Choroid plexus epithelial cell (primary cell): ENCODE measurements around the gene MRPL54.

Experiments
- DNase-seq: peaks from one replicate; pipeline ENCODE4 v3.0.0-alpha.2; 2010; ENCODE audit warnings: low read depth
- H3K4me3 ChIP-seq: 2 replicates; pipeline ENCODE4 v1.5.1; 2011; ENCODE audit warnings: low read depth, mild to moderate bottlenecking, control low read depth, low read length, moderate library complexity
- CTCF ChIP-seq: conservative IDR thresholded peaks from 2 replicates; pipeline ENCODE4 v1.5.1; 2011; ENCODE audit warnings: low read depth, mild to moderate bottlenecking, control low read depth, inconsistent platforms, low read length, moderate library complexity

The MRPL54 gene

GRCh38 chr19:3796358-3796757 lies 33.9 kb downstream of the MRPL54 start:
- H3K4me3 ChIP-seq, result no peak overlapping the region

GRCh38 chr19:3798137-3798536 lies 35.7 kb downstream of the MRPL54 start:
- DNase-seq, result no peak
- TF ChIP-seq CTCF, result no peak
- no peak overlapping the region for H3K4me3 ChIP-seq

More at GRCh38 chr19:3796358-3796757, 33.9 kb downstream of the MRPL54 start:
- DNase-seq, result no peak
- no peak for TF ChIP-seq CTCF

GRCh38 chr19:3800996-3801395 lies 38.5 kb downstream of the MRPL54 start:
- no peak for TF ChIP-seq CTCF
- no peak overlapping the region for H3K4me3 ChIP-seq
- no peak for DNase-seq

- peak; percentile 34 for TF ChIP-seq CTCF
- no peak for DNase-seq
- H3K4me3 ChIP-seq, result no peak overlapping the region
Observed at GRCh38 chr19:3801412-3802096, 39.1 kb downstream of the MRPL54 start.

- no peak for TF ChIP-seq CTCF
- H3K4me3 ChIP-seq, result no peak overlapping the region
Observed at GRCh38 chr19:3803114-3803888, 40.8 kb downstream of the MRPL54 start.

GRCh38 chr19:3803986-3804385 lies 41.5 kb downstream of the MRPL54 start:
- no peak for TF ChIP-seq CTCF
- DNase-seq, result no peak
- no peak overlapping the region for H3K4me3 ChIP-seq

More at GRCh38 chr19:3803114-3803888, 40.8 kb downstream of the MRPL54 start:
- no peak for DNase-seq
